H4 (cell line): ENCODE data around the gene ANKRD1. TPM values are rescaled to one million over a fixed set of nuclear protein-coding genes. Genes with fewer than 3 reads are reported as not detected.

Experiments
- DNase-seq: peaks from one replicate; pipeline ENCODE4 v3.0.0-alpha.2; 2015; ENCODE audit warnings: low spot score
- total RNA-seq: library from RNA; depleted of rRNA; stranded (reverse); fragments of >200 nt; shearing (Covaris generic); gene quantifications from 2 replicates; pipeline ENCODE4 v1.2.3, GENCODE V29; 2014

ANKRD1 gene
- total RNA-seq, 1 experiment from 2014 or later: 6.0 TPM

- no peak for DNase-seq
Measured at GRCh38 chr10:90935581-90936275, 14.8 kb upstream of the ANKRD1 start.

GRCh38 chr10:90930971-90931871 is 10.3 kb upstream of the ANKRD1 start:
- peak; percentile 95 for DNase-seq

DNA sequence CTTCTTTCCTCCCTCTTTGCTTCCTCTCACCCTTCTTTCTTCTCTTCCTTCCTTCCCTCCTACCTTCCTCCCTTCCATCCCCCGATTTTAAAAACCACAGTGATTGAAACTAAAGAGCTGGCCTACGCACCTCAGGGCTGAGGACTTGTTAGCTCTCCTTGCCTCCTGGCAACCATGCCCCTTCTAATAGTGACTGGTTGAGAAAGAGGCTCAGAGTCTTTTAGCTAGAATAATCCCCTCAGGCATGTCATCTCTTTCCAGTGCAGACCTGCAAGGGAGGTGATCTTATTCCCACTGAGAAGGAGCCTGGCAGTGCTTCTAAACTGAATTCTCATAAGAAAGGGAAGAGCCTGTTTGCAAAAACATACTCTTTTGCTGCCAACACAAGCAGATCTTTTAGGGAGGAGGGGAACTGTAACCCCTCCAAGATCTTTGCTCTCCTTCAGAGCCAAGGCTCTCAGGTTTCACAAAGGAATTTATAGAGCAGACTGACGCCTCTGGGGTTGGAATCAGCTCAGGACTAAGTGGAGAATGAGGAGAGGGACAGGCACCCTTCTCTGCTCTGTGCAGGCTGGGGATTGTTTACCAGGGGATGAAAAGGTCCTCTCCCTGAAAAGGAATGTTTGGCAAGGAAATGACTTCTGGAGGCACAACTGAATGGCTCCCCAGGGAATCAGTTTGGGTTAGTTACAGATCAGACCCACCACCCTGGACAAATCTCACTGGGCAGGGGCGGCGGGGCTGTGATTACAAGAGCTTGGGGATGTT is 9.4 kb upstream of the ANKRD1 start:
- DNase-seq: peak; percentile 81

GRCh38 chr10:90929179-90929578 is 8.3 kb upstream of the ANKRD1 start:
- no peak for DNase-seq

GRCh38 chr10:90927293-90927692 is 6.4 kb upstream of the ANKRD1 start:
- no peak for DNase-seq

- no peak for DNase-seq
Measured at GRCh38 chr10:90925079-90926029, 4.5 kb upstream of the ANKRD1 start.

DNA sequence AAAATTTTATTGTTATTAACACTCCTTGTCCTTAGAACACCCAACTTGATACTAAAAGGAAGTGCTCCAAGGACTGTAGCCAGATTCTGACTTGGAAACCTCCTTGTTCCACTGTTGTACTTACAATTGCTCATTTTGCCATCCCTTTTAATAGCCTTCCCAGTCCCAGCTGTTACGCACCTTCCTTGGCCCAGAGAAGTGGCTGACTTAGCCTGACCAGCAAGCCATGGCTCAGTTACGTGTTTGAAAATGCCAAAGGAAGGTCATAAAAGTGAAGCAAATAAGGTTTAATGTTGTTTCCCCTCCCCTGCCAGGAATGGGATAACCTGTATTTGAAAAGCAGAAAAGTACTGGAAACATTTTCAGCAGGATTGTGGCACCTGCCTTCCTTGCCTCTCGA is 3.7 kb upstream of the ANKRD1 start:
- DNase-seq: no peak

DNA sequence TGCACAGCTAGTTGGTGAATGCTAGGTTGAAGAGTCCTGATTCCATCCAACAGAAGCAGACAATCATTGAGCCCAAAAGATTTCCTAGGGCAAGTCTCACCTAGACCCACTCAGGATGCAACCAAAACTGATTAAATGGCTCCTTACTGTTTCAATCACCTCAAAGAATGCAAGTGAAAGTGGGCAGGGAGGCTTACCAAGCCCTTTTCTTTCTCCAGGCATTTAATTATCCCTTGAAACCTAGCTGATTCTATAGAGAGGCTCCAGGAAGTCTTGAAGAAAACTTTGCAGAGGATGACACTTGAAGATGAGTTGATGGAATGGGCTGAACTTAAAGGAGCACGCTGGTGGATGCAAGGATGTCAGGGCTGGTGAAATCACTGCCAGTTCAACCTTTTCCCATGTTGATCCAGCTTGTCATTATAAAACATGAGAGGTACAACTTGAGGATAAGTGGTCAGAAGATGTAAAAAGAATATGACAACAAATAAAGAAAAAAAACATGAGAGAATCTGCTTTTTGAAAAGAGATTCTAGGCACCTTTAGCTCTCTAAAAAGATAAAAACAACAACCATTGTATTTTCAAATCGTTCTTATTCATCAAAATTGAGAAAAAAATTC is 2.3 kb upstream of the ANKRD1 start:
- DNase-seq: no peak

GRCh38 chr10:90921906-90922305 is 1.0 kb upstream of the ANKRD1 start:
- no peak for DNase-seq

DNA sequence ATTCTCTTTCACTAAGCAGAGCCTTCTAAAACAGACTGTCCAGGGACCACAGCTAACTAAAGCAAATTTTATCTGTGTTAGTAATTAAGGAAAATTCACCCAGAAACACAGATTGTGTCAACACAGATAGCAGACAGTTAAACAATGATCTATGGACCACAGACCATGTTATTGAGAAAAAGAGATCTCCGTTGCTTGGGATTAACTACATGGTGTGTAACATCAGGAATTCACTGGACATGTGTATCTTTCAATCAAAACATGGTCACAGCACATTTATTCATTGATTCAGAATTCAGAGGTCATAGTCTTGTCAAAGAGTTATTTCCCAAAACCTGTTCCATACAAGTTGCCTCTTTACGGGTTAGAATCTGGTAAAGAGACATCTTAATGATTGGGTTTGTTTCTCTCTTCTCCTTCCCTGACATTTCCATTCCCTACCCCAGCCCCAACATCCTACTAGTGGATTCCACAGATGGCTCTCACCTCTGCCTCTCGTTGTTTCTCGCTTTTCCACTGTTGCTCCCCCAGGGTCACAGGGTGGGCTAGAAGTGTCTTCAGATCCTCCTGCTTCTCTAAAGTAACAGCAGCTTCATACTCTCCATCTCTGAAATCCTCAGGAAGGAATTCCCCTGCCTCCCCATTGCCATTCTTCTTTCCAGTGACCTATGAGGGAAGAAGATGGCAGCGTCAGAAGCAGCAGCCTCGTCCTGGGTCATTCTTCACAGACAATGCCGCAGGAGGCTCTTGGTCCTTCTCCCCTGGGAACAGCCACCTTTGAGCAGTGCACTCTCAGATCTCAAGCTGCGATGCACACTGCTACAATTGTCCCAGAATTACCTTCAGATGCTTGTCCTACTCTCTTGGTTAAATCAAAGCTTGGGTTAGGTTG is 958 bp downstream of the ANKRD1 start:
- no peak for DNase-seq

- no peak for DNase-seq
Measured at GRCh38 chr10:90917968-90918318, 2.9 kb downstream of the ANKRD1 start.

GRCh38 chr10:90917238-90917967 is 3.5 kb downstream of the ANKRD1 start:
- no peak for DNase-seq

DNA sequence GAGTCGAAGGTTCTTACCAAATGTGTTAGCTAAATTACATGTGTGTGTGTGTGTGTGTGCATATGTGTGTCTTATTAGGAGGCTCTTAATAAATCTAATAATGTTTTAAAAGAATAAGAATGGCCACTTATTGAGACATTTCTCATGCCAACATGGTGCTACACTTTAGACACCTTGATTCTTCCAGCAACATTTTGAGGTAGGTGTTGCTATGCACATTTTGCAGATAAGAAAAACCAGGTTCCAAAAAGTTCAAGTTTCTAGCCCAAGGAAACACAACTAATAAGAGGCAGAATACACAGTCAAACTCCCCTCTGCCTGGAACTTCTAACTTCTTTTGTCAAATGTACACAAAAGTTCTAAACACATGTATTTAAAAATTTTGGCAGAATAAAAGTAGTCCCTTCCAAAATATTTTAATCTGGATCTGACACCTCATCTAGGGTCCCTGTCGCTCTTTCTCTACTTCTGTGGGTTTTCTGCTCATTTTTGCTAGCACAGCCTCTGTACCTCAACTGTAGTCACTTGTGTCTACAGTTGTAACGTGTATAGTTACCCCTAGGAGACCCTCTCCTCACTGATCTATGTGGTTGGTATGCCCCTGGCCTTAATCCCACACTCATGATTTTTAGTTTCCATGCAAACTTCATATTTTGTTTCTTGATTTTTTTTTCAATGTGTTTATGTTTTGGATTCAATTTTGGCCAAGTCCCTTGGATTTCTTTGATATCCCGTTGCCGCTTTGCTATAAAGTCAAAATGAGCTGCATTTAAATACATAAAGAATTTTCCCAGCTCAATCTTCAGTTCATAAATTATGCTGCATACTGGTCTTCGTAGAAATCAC is 4.3 kb downstream of the ANKRD1 start:
- no peak for DNase-seq

- DNase-seq: no peak
Measured at GRCh38 chr10:90915766-90916075, 5.2 kb downstream of the ANKRD1 start.

- DNase-seq: no peak
Measured at GRCh38 chr10:90914992-90915765, 5.7 kb downstream of the ANKRD1 start.

- no peak for DNase-seq
Measured at GRCh38 chr10:90913774-90914420, 7.0 kb downstream of the ANKRD1 start.
